ENCODE data around the gene TERC.

- TF ChIP-seq CTCF (IDR thresholded peaks at IDR 0.05; ENCODE audit: poor library complexity), result no peak
- no peak for TF ChIP-seq EZH2 (IDR thresholded peaks at IDR 0.05; ENCODE audit: borderline replicate concordance)
- TF ChIP-seq EZH2phosphoT487 (IDR thresholded peaks at IDR 0.05; ENCODE audit: low read depth, severe bottlenecking, unreplicated experiment), result no peak
Measured at GRCh38 chr3:169764312-169764881, 463 bp downstream of the TERC start.

Measured in hepatocyte (in vitro differentiated cells).